Tibial nerve (tissue), 4 donors: ENCODE data around the gene UBAP1L. TPM values are rescaled to one million over a fixed set of nuclear protein-coding genes. Genes with fewer than 3 reads are reported as not detected.

ENCODE experiments used
- DNase-seq, 2 donors: peaks; one replicate each; pipeline ENCODE4 v3.0.0-alpha.2; 2019; ENCODE audit warnings: low spot score in 2 of 2
- H3K27ac ChIP-seq, 4 donors: fragments of 200-600 bp; sonication (generic) in 3 of 4; one replicate each; pipeline ENCODE4 v1.5.1; 2017 to 2019; ENCODE audit warnings: mild to moderate bottlenecking in 1 of 4
- H3K27me3 ChIP-seq, 2 donors: fragments of 200-600 bp; sonication (generic) in 1 of 2; one replicate each; pipeline versions ENCODE4 v1.5.1 to v1.6.0; 2017 to 2019
- H3K36me3 ChIP-seq, 3 donors: fragments of 200-600 bp; sonication (generic); one replicate each; pipeline ENCODE4 v1.5.1; 2018 to 2019
- H3K4me1 ChIP-seq, 4 donors: fragments of 200-600 bp; sonication (generic) in 3 of 4; one replicate each; pipeline ENCODE4 v1.5.1; 2017 to 2019
- H3K4me3 ChIP-seq, 4 donors: fragments of 200-600 bp; sonication (generic) in 3 of 4; one replicate each; pipeline ENCODE4 v1.5.1; 2017 to 2019; ENCODE audit warnings: mild to moderate bottlenecking in 1 of 4, moderate library complexity in 1 of 4
- H3K9me3 ChIP-seq, 4 donors: fragments of 200-600 bp; sonication (generic) in 3 of 4; one replicate each; pipeline ENCODE4 v1.5.1; 2017 to 2019
- CTCF ChIP-seq, 5 experiments: fragments of 200-600 bp in 3 of 5; fragments of 450-650 bp in 2 of 5; sonication (generic) in 3 of 5; IDR thresholded peaks; one replicate each; pipeline ENCODE4 v1.5.1; 2016 to 2019; ENCODE audit warnings: antibody characterized with exemption in 5 of 5, mild to moderate bottlenecking in 3 of 5, moderate library complexity in 2 of 5
- EP300 ChIP-seq, 2 donors: sonication (generic); formaldehyde crosslinking; IDR thresholded peaks; one replicate each; pipeline ENCODE4 v1.6.1; 2017; ENCODE audit warnings: antibody characterized with exemption in 2 of 2, mild to moderate bottlenecking in 1 of 2
- POLR2A ChIP-seq, 2 donors: fragments of 450-650 bp; IDR thresholded peaks; one replicate each; pipeline ENCODE4 v1.6.1; 2017; ENCODE audit warnings: antibody characterized with exemption in 2 of 2, mild to moderate bottlenecking in 2 of 2, moderate library complexity in 2 of 2
- WGBS, 2 donors: methylation state at CpG; one replicate each; pipeline ENCODE4 v1.1.5; 2018; 5-methylcytosine and 5-hydroxymethylcytosine counted together
- total RNA-seq, 4 donors: library from RNA; depleted of rRNA; stranded (reverse); fragments of >200 nt; gene quantifications; one replicate each; pipeline ENCODE4 v1.1.0, GENCODE V29; 2016

UBAP1L gene
- 10 to 100 TPM in 3 of 4 donors, 1 to 10 TPM in 1; 8.4 to 16.7 (median 14.0) TPM for total RNA-seq

- Histone ChIP-seq H3K9me3 (no peaks in the 10 kb centered on the region), H3K27ac (no peak within 1 kb of the TSS), H3K4me3 (no peak within 1 kb of the TSS), H3K27me3 (no peaks in the 10 kb centered on the region), H3K36me3 (peaks cover 5 to 91% (median 17%) of the 10 kb centered on the region in 3 donors), H3K4me1 (no peaks in the 10 kb centered on the region)
- WGBS, 2 donors, result 54 to 57% methylated on average over 2 of the region's 2 CpGs
- no peak for DNase-seq
- TF ChIP-seq CTCF (IDR thresholded peaks at IDR 0.05), result no peak
- TF ChIP-seq POLR2A (IDR thresholded peaks at IDR 0.05), result no peak
- TF ChIP-seq EP300 (IDR thresholded peaks at IDR 0.05), result no peak
Measured at GRCh38 chr15:65115086-65115485, at the start of gene UBAP1L. TSS of gene UBAP1L (minus strand) at chr15:65115200. CDS start at chr15:65106215, 8,985 bp downstream.

GRCh38 chr15:65164139-65164538, 49.1 kb upstream of the UBAP1L start:
- Histone ChIP-seq H3K27me3 (no peaks in the 10 kb centered on the region), H3K4me3 (no peak overlapping the region), H3K9me3 (no peaks in the 10 kb centered on the region), H3K27ac (peak overlapping the region in 3 of 4 donors; percentile 32 to 62 (median 36)), H3K4me1 (peaks cover 0 to 42% (median 2%) of the 10 kb centered on the region in 4 donors), H3K36me3 (peaks cover 0 to 41% (median 4%) of the 10 kb centered on the region in 3 donors)
- WGBS, 2 donors, result 49 to 59% methylated on average over 1 of the region's 1 CpG
- TF ChIP-seq EP300 (IDR thresholded peaks at IDR 0.05) (no peak), POLR2A (IDR thresholded peaks at IDR 0.05) (no peak), CTCF (IDR thresholded peaks at IDR 0.05) (no peak)
- DNase-seq, result no peak

GRCh38 chr15:65163041-65163440, 48.0 kb upstream of the UBAP1L start:
- Histone ChIP-seq H3K4me1 (peaks cover 0 to 42% (median 2%) of the 10 kb centered on the region in 4 donors), H3K4me3 (no peak overlapping the region), H3K9me3 (no peaks in the 10 kb centered on the region), H3K27ac (peak overlapping the region in 1 of 4 donors; percentile 41), H3K36me3 (peaks cover 0 to 42% (median 4%) of the 10 kb centered on the region in 3 donors), H3K27me3 (no peaks in the 10 kb centered on the region)
- no peak for TF ChIP-seq EP300 (IDR thresholded peaks at IDR 0.05)
- no peak for TF ChIP-seq POLR2A (IDR thresholded peaks at IDR 0.05)
- TF ChIP-seq CTCF (IDR thresholded peaks at IDR 0.05), result no peak
- DNase-seq, result no peak
- WGBS, 2 donors, result 82 to 84% methylated on average over 4 of the region's 4 CpGs

- no peak for DNase-seq
- Histone ChIP-seq H3K9me3 (no peaks in the 10 kb centered on the region), H3K4me3 (no peak overlapping the region), H3K27me3 (no peaks in the 10 kb centered on the region), H3K4me1 (peaks cover 0 to 2% (median 0%) of the 10 kb centered on the region in 4 donors), H3K27ac (no peak overlapping the region), H3K36me3 (peaks cover 0 to 70% (median 17%) of the 10 kb centered on the region in 3 donors)
- no peak for TF ChIP-seq POLR2A (IDR thresholded peaks at IDR 0.05)
- TF ChIP-seq CTCF (IDR thresholded peaks at IDR 0.05), result no peak
- 51 to 56% methylated on average over 5 of the region's 5 CpGs for WGBS, 2 donors
Measured at GRCh38 chr15:65156692-65157091, 41.7 kb upstream of the UBAP1L start.

- Histone ChIP-seq H3K36me3 (peaks cover 0 to 90% (median 22%) of the 10 kb centered on the region in 3 donors), H3K4me1 (no peaks in the 10 kb centered on the region)
Measured at GRCh38 chr15:65154720-65155119, 39.7 kb upstream of the UBAP1L start.

More at GRCh38 chr15:65154720-65155119, 39.7 kb upstream of the UBAP1L start:
- WGBS, 2 donors, result 86 to 90% methylated on average over 6 of the region's 6 CpGs
- no peaks in the 10 kb centered on the region for H3K9me3 ChIP-seq
- no peak overlapping the region for H3K4me3 ChIP-seq
- no peaks in the 10 kb centered on the region for H3K27me3 ChIP-seq
- no peak overlapping the region for H3K27ac ChIP-seq
- no peak for DNase-seq
- TF ChIP-seq EP300 (IDR thresholded peaks at IDR 0.05) (no peak), POLR2A (IDR thresholded peaks at IDR 0.05) (no peak), CTCF (IDR thresholded peaks at IDR 0.05) (no peak)
